ENCODE data around the gene CUX1.

Gene CUX1

GRCh38 chr7:102072636-102073209 is 255.3 kb downstream of the CUX1 start:
- no peak for DNase-seq (ENCODE audit: low read depth in 2 of 2)

GRCh38 chr7:102073931-102074880 is 256.8 kb downstream of the CUX1 start:
- no peak for DNase-seq (ENCODE audit: low read depth in 2 of 2)

- DNase-seq (ENCODE audit: low read depth in 2 of 2), result no peak
Observed at GRCh38 chr7:102075126-102075525, 257.7 kb downstream of the CUX1 start.

GRCh38 chr7:102075553-102076135 is 258.2 kb downstream of the CUX1 start:
- no peak for DNase-seq (ENCODE audit: low read depth in 2 of 2)

GRCh38 chr7:102077081-102077480 is 259.7 kb downstream of the CUX1 start:
- no peak for DNase-seq (ENCODE audit: low read depth in 2 of 2)

GRCh38 chr7:102079140-102080018 is 262.0 kb downstream of the CUX1 start:
- DNase-seq (ENCODE audit: low read depth in 2 of 2), result no peak

- DNase-seq (ENCODE audit: low read depth in 2 of 2), result no peak
Observed at GRCh38 chr7:102080019-102080433, 262.6 kb downstream of the CUX1 start.

GRCh38 chr7:102080434-102081243 is 263.2 kb downstream of the CUX1 start:
- no peak for DNase-seq (ENCODE audit: low read depth in 2 of 2)

GRCh38 chr7:102081244-102081627 is 263.8 kb downstream of the CUX1 start:
- no peak for DNase-seq (ENCODE audit: low read depth in 2 of 2)

GRCh38 chr7:102082693-102083368 is 265.4 kb downstream of the CUX1 start:
- no peak for DNase-seq (ENCODE audit: low read depth in 2 of 2)

GRCh38 chr7:102085218-102085772 is 267.9 kb downstream of the CUX1 start:
- DNase-seq (ENCODE audit: low read depth in 2 of 2), result no peak

- DNase-seq (ENCODE audit: low read depth in 2 of 2), result no peak
Observed at GRCh38 chr7:102089175-102090098, 272.0 kb downstream of the CUX1 start.

GRCh38 chr7:102093599-102094315 is 276.3 kb downstream of the CUX1 start:
- DNase-seq (ENCODE audit: low read depth in 2 of 2), result no peak

GRCh38 chr7:102094316-102094650 is 276.9 kb downstream of the CUX1 start:
- no peak for DNase-seq (ENCODE audit: low read depth in 2 of 2)

- DNase-seq (ENCODE audit: low read depth in 2 of 2), result no peak
Observed at GRCh38 chr7:102095321-102096011, 278.0 kb downstream of the CUX1 start.

GRCh38 chr7:102096012-102096332 is 278.5 kb downstream of the CUX1 start:
- no peak for DNase-seq (ENCODE audit: low read depth in 2 of 2)

- DNase-seq (ENCODE audit: low read depth in 2 of 2), result no peak
Observed at GRCh38 chr7:102096706-102097427, 279.4 kb downstream of the CUX1 start.

All from stimulated activated CD4-positive, alpha-beta T cell treated with anti-CD3 and anti-CD28 coated beads, Interleukin-1b, Interleukin-23, amount 100 ng/mL, for 1 hour (primary cell).